ENCODE results near the gene CDH6.

CDH6 gene

GRCh38 chr5:31365776-31366175 lies 172.3 kb downstream of the CDH6 start:
- Histone ChIP-seq H3K4me1 (no peaks in the 10 kb centered on the region), H3K27ac (no peak overlapping the region), H3K79me2 (no peaks in the 10 kb centered on the region), H3K4me3 (ENCODE audit: low read depth, low read length) (no peak overlapping the region), H3K4me2 (ENCODE audit: low read length) (no peak overlapping the region), H3K9ac (no peak overlapping the region), H2AFZ (no peak overlapping the region), H3K36me3 (ENCODE audit: control insufficient read depth, insufficient read depth, low read length) (peaks cover 2% of the 10 kb centered on the region), H3K27me3 (ENCODE audit: control insufficient read depth, insufficient read depth, low read length) (no peaks in the 10 kb centered on the region), H3K9me3 (ENCODE audit: control insufficient read depth, low read length) (no peaks in the 10 kb centered on the region)
- TF ChIP-seq CTCF (IDR thresholded peaks at IDR 0.05): no peak

- Histone ChIP-seq H3K36me3 (ENCODE audit: control insufficient read depth, insufficient read depth, low read length) (peaks cover 2% of the 10 kb centered on the region), H3K4me3 (ENCODE audit: low read depth, low read length) (no peak overlapping the region), H3K4me1 (no peaks in the 10 kb centered on the region), H3K27me3 (ENCODE audit: control insufficient read depth, insufficient read depth, low read length) (no peaks in the 10 kb centered on the region), H3K4me2 (ENCODE audit: low read length) (no peak overlapping the region), H3K9me3 (ENCODE audit: control insufficient read depth, low read length) (no peaks in the 10 kb centered on the region), H3K27ac (no peak overlapping the region), H3K9ac (no peak overlapping the region), H3K79me2 (no peaks in the 10 kb centered on the region), H2AFZ (no peak overlapping the region)
- no peak for TF ChIP-seq CTCF (IDR thresholded peaks at IDR 0.05)
Observed at GRCh38 chr5:31366941-31367340, 173.5 kb downstream of the CDH6 start.

GRCh38 chr5:31372124-31372523 lies 178.6 kb downstream of the CDH6 start:
- Histone ChIP-seq H3K27ac (no peak overlapping the region), H3K4me3 (ENCODE audit: low read depth, low read length) (no peak overlapping the region), H3K36me3 (ENCODE audit: control insufficient read depth, insufficient read depth, low read length) (peaks cover 2% of the 10 kb centered on the region), H3K4me1 (no peaks in the 10 kb centered on the region), H3K4me2 (ENCODE audit: low read length) (no peak overlapping the region), H3K9me3 (ENCODE audit: control insufficient read depth, low read length) (no peaks in the 10 kb centered on the region), H2AFZ (no peak overlapping the region), H3K27me3 (ENCODE audit: control insufficient read depth, insufficient read depth, low read length) (no peaks in the 10 kb centered on the region), H3K79me2 (no peaks in the 10 kb centered on the region), H3K9ac (no peak overlapping the region)
- TF ChIP-seq CTCF (IDR thresholded peaks at IDR 0.05): no peak

GRCh38 chr5:31375999-31376720 lies 182.7 kb downstream of the CDH6 start:
- no peaks in the 10 kb centered on the region for H3K9me3 ChIP-seq (ENCODE audit: control insufficient read depth, low read length)
- no peaks in the 10 kb centered on the region for H3K4me1 ChIP-seq
- H3K9ac ChIP-seq: no peak overlapping the region
- H3K79me2 ChIP-seq: no peaks in the 10 kb centered on the region
- H3K27me3 ChIP-seq (ENCODE audit: control insufficient read depth, insufficient read depth, low read length): no peaks in the 10 kb centered on the region
- no peak overlapping the region for H3K4me2 ChIP-seq (ENCODE audit: low read length)
- H3K36me3 ChIP-seq (ENCODE audit: control insufficient read depth, insufficient read depth, low read length): no peaks in the 10 kb centered on the region
- H3K27ac ChIP-seq: no peak overlapping the region
- no peak for TF ChIP-seq CTCF (IDR thresholded peaks at IDR 0.05)
- H3K4me3 ChIP-seq (ENCODE audit: low read depth, low read length): no peak overlapping the region
- no peak overlapping the region for H2AFZ ChIP-seq

Data from parathyroid adenoma (tissue), 2 donors.